PC-9 (cell line): ENCODE data around the gene DDX10.

Experiments
- EZH2 ChIP-seq: fragments of 200-600 bp; sonication (generic); IDR thresholded peaks from 2 replicates; pipeline ENCODE4 v1.8.0; 2017; ENCODE audit warnings: antibody characterized with exemption, low read depth
- TF ChIP-seq, protein P1 (sequence below): fragments of 200-600 bp; sonication (generic); conservative IDR thresholded peaks from 2 replicates; pipeline ENCODE4 v1.6.1; 2017; ENCODE audit warnings: mixed run types, antibody characterized with exemption, mild to moderate bottlenecking, moderate library complexity

GRCh38 chr11:108617055-108617454 is 47.8 kb upstream of the DDX10 start:
- TF ChIP-seq, protein P1, sequence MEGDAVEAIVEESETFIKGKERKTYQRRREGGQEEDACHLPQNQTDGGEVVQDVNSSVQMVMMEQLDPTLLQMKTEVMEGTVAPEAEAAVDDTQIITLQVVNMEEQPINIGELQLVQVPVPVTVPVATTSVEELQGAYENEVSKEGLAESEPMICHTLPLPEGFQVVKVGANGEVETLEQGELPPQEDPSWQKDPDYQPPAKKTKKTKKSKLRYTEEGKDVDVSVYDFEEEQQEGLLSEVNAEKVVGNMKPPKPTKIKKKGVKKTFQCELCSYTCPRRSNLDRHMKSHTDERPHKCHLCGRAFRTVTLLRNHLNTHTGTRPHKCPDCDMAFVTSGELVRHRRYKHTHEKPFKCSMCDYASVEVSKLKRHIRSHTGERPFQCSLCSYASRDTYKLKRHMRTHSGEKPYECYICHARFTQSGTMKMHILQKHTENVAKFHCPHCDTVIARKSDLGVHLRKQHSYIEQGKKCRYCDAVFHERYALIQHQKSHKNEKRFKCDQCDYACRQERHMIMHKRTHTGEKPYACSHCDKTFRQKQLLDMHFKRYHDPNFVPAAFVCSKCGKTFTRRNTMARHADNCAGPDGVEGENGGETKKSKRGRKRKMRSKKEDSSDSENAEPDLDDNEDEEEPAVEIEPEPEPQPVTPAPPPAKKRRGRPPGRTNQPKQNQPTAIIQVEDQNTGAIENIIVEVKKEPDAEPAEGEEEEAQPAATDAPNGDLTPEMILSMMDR: no peak
- TF ChIP-seq EZH2: no peak
